OCI-LY3 (cell line): ENCODE measurements around the gene METTL8.

Experiments
- H2AFZ ChIP-seq: fragments of 200-600, 300-600 bp; shearing (Covaris generic); 2 replicates; pipeline ENCODE4 v1.6.0; 2014; ENCODE audit warnings: antibody characterized with exemption, low read depth, low read length
- H3K27ac ChIP-seq: fragments of 200-600, 300-600 bp; sonication (generic); 2 replicates; pipeline ENCODE4 v1.5.1; 2014; ENCODE audit warnings: mild to moderate bottlenecking, low read length, moderate library complexity, mixed read lengths
- H3K27me3 ChIP-seq: fragments of 200-600, 300-600 bp; sonication (generic); 2 replicates; pipeline ENCODE4 v1.6.1; 2014; ENCODE audit warnings: low read depth, low read length, mixed read lengths
- H3K36me3 ChIP-seq: fragments of 200-600, 300-600 bp; sonication (generic); replicated peaks from 2 replicates; pipeline ENCODE3; 2014; ENCODE audit warnings: low read depth, low read length, mixed read lengths
- H3K4me1 ChIP-seq: fragments of 300-600, 200-600 bp; sonication (generic); 2 replicates; pipeline ENCODE4 v1.6.1; 2014; ENCODE audit warnings: low read length, mixed read lengths
- H3K4me2 ChIP-seq: fragments of 200-600, 300-600 bp; sonication (generic); 2 replicates; pipeline ENCODE4 v1.6.1; 2014; ENCODE audit warnings: low read length, mixed read lengths
- H3K4me3 ChIP-seq: fragments of 300-600, 200-600 bp; sonication (generic); 2 replicates; pipeline ENCODE4 v1.5.1; 2014; ENCODE audit warnings: antibody characterized with exemption, mild to moderate bottlenecking, low read length, moderate library complexity
- H3K79me2 ChIP-seq: fragments of 300-600, 200-600 bp; shearing (Covaris generic); 2 replicates; pipeline ENCODE4 v1.6.1; 2014; ENCODE audit warnings: mild to moderate bottlenecking, low read length, mixed read lengths
- H3K9ac ChIP-seq: fragments of 300-600, 200-600 bp; shearing (Covaris generic); 2 replicates; pipeline ENCODE4 v1.6.0; 2014; ENCODE audit warnings: mild to moderate bottlenecking, low read length, moderate library complexity
- H3K9me3 ChIP-seq: fragments of 200-600, 300-600 bp; shearing (Covaris generic); 2 replicates; pipeline ENCODE4 v1.6.1; 2014; ENCODE audit warnings: low read length, mixed read lengths; ENCODE audit not compliant: insufficient read depth
- H4K20me1 ChIP-seq: fragments of 200-600, 300-600 bp; sonication (generic); 2 replicates; pipeline ENCODE4 v1.6.1; 2016; ENCODE audit warnings: low read length, mixed read lengths; ENCODE audit not compliant: insufficient read depth
- CTCF ChIP-seq: fragments of 200-600, 300-600 bp; sonication (generic); IDR thresholded peaks from 2 replicates; pipeline ENCODE4 v1.5.1; 2014; ENCODE audit warnings: antibody characterized with exemption, low read length, low read depth
- EZH2phosphoT487 ChIP-seq: fragments of 200-600 bp; shearing (Covaris generic); IDR thresholded peaks from 2 replicates; pipeline ENCODE4 v1.6.1; 2018; ENCODE audit warnings: antibody characterized with exemption, mixed run types, low read depth

METTL8 gene

GRCh38 chr2:171407676-171408044 is 26.1 kb downstream of the METTL8 start:
- Histone ChIP-seq H3K27ac (no peak overlapping the region), H4K20me1 (no peaks in the 10 kb centered on the region), H3K4me2 (no peak overlapping the region), H3K36me3 (no peaks in the 10 kb centered on the region), H3K27me3 (no peaks in the 10 kb centered on the region), H3K79me2 (no peaks in the 10 kb centered on the region), H2AFZ (no peak overlapping the region), H3K9ac (no peak overlapping the region), H3K4me3 (no peak overlapping the region), H3K9me3 (no peaks in the 10 kb centered on the region), H3K4me1 (peaks cover 22% of the 10 kb centered on the region)
- no peak for TF ChIP-seq CTCF
- TF ChIP-seq EZH2phosphoT487: no peak

GRCh38 chr2:171407030-171407675 is 26.6 kb downstream of the METTL8 start:
- Histone ChIP-seq H3K4me1 (peaks cover 22% of the 10 kb centered on the region), H3K27me3 (no peaks in the 10 kb centered on the region), H3K36me3 (no peaks in the 10 kb centered on the region), H3K9me3 (no peaks in the 10 kb centered on the region), H3K27ac (no peak overlapping the region), H4K20me1 (no peaks in the 10 kb centered on the region), H3K9ac (no peak overlapping the region), H3K4me2 (no peak overlapping the region), H3K79me2 (no peaks in the 10 kb centered on the region), H3K4me3 (no peak overlapping the region), H2AFZ (no peak overlapping the region)
- TF ChIP-seq CTCF (no peak), EZH2phosphoT487 (no peak)

- no peak overlapping the region; the same call in 1 of the 2 replicates for H2AFZ ChIP-seq
- TF ChIP-seq EZH2phosphoT487 (no peak), CTCF (no peak)
- H3K4me1 ChIP-seq: peaks cover 22% of the 10 kb centered on the region
- no peaks in the 10 kb centered on the region for H3K9me3 ChIP-seq
- H3K4me3 ChIP-seq: no peak overlapping the region; the same call in 1 of the 2 replicates
- peak overlapping the region; percentile 46 for H3K4me2 ChIP-seq
- H4K20me1 ChIP-seq: no peaks in the 10 kb centered on the region
- H3K36me3 ChIP-seq: peaks cover 5% of the 10 kb centered on the region
- no peak overlapping the region for H3K9ac ChIP-seq
- H3K79me2 ChIP-seq: no peaks in the 10 kb centered on the region
- H3K27me3 ChIP-seq: no peaks in the 10 kb centered on the region
- peak overlapping the region; percentile 2; the same call in 1 of the 2 replicates for H3K27ac ChIP-seq
Observed at GRCh38 chr2:171406044-171406443, 27.7 kb downstream of the METTL8 start.

GRCh38 chr2:171405546-171405945 is 28.2 kb downstream of the METTL8 start:
- no peaks in the 10 kb centered on the region for H4K20me1 ChIP-seq
- H3K9ac ChIP-seq: no peak overlapping the region
- H3K9me3 ChIP-seq: no peaks in the 10 kb centered on the region
- peaks cover 5% of the 10 kb centered on the region for H3K36me3 ChIP-seq
- peak overlapping the region; percentile 46 for H3K4me2 ChIP-seq
- H3K4me3 ChIP-seq: no peak overlapping the region; the same call in 1 of the 2 replicates
- TF ChIP-seq CTCF: no peak
- no peak for TF ChIP-seq EZH2phosphoT487
- no peaks in the 10 kb centered on the region for H3K79me2 ChIP-seq
- H2AFZ ChIP-seq: no peak overlapping the region; the same call in 1 of the 2 replicates
- H3K27me3 ChIP-seq: no peaks in the 10 kb centered on the region
- peak overlapping the region; percentile 2; the same call in 1 of the 2 replicates for H3K27ac ChIP-seq
- H3K4me1 ChIP-seq: peaks cover 22% of the 10 kb centered on the region
